HG03135 (cell line): Measurements from ENCODE around the gene IFT80.

Experiments used
- ATAC-seq: cut with Tn5 transposase; IDR thresholded peaks from one replicate; pipeline ENCODE4 v1.9.1; 2021; ENCODE audit warnings: mild to moderate bottlenecking, moderate library complexity; ENCODE audit not compliant: unreplicated experiment

The IFT80 gene

GRCh38 chr3:160401291-160402095, 2.5 kb upstream of the IFT80 start:
- no peak for ATAC-seq

- ATAC-seq: peak; percentile 12
These were observed 1.7 kb upstream of the IFT80 start for GRCh38 chr3:160400702-160401150.

- peak; percentile 3 for ATAC-seq
These were observed 1.1 kb upstream of the IFT80 start for GRCh38 chr3:160400030-160400701.

GRCh38 chr3:160398820-160399124, 253 bp downstream of the IFT80 start:
- ATAC-seq: peak; percentile 7

GRCh38 chr3:160395297-160395696, 3.7 kb downstream of the IFT80 start:
- no peak for ATAC-seq

GRCh38 chr3:160394009-160394392, 5.0 kb downstream of the IFT80 start:
- ATAC-seq: no peak

GRCh38 chr3:160393346-160394008, 5.5 kb downstream of the IFT80 start:
- no peak for ATAC-seq

- ATAC-seq: no peak
These were observed 6.2 kb downstream of the IFT80 start for GRCh38 chr3:160392798-160393197.

- ATAC-seq: peak; percentile 55
These were observed 8.4 kb downstream of the IFT80 start for GRCh38 chr3:160390565-160391138.

- no peak for ATAC-seq
These were observed 14.2 kb downstream of the IFT80 start for GRCh38 chr3:160384639-160385318.

- no peak for ATAC-seq
These were observed 17.6 kb downstream of the IFT80 start for GRCh38 chr3:160381470-160381869.

- no peak for ATAC-seq
These were observed 19.3 kb downstream of the IFT80 start for GRCh38 chr3:160379628-160380214.

- ATAC-seq: no peak
These were observed 20.5 kb downstream of the IFT80 start for GRCh38 chr3:160378331-160379109.

- ATAC-seq: no peak
These were observed 22.3 kb downstream of the IFT80 start for GRCh38 chr3:160376681-160377080.

GRCh38 chr3:160374925-160375324, 24.1 kb downstream of the IFT80 start:
- no peak for ATAC-seq

- no peak for ATAC-seq
These were observed 24.6 kb downstream of the IFT80 start for GRCh38 chr3:160374472-160374871.

- no peak for ATAC-seq
These were observed 25.4 kb downstream of the IFT80 start for GRCh38 chr3:160373655-160374054.

- no peak for ATAC-seq
These were observed 26.2 kb downstream of the IFT80 start for GRCh38 chr3:160372780-160373179.

- ATAC-seq: no peak
These were observed 27.8 kb downstream of the IFT80 start for GRCh38 chr3:160370987-160371857.
